Activated B cell treated with CpG ODN at 0.5 μM for 24 hours (primary cell): ENCODE measurements around the gene ZNF234. TPM values are rescaled to one million over a fixed set of nuclear protein-coding genes. Genes with fewer than 3 reads are reported as not detected.

Source experiments
- ATAC-seq: fragments of 200-7000 bp; cut with Tn5 transposase; one replicate; pipeline ENCODE4 v1.10.0; 2021; ENCODE audit warnings: low read depth, mild to moderate bottlenecking, moderate library complexity
- CTCF ChIA-PET: fragments of 350-600 bp; sonication (Branson Sonifier 250); formaldehyde crosslinking; loops from one replicate; lab custom pipeline; 2021; ENCODE audit warnings: antibody characterized with exemption; lab: Charles Lee
- POLR2A ChIA-PET: fragments of 350-600 bp; sonication (Branson Sonifier 250); formaldehyde crosslinking; loops from one replicate; lab custom pipeline; 2021; ENCODE audit warnings: antibody characterized with exemption; lab: Charles Lee
- DNase-seq: peaks from one replicate; pipeline ENCODE4 v3.0.0; 2022
- H3K27ac Mint-ChIP-seq: one replicate; pipeline ENCODE4 v1.8.0; 2020; ENCODE audit warnings: mixed read lengths
- H3K27me3 Mint-ChIP-seq: one replicate; pipeline ENCODE4 v1.8.0; 2021; ENCODE audit warnings: mixed read lengths
- H3K36me3 Mint-ChIP-seq: one replicate; pipeline ENCODE4 v1.8.0; 2021; ENCODE audit warnings: low read depth, mixed read lengths
- H3K4me1 Mint-ChIP-seq: one replicate; pipeline ENCODE4 v1.8.0; 2021; ENCODE audit warnings: mixed read lengths
- H3K4me3 Mint-ChIP-seq: one replicate; pipeline ENCODE4 v1.8.0; 2020; ENCODE audit warnings: mild to moderate bottlenecking, mixed read lengths
- H3K9me3 Mint-ChIP-seq: one replicate; pipeline ENCODE4 v1.8.0; 2020; ENCODE audit warnings: mixed read lengths
- intact Hi-C: fragments of 100-400 bp; cut with micrococcal nuclease; formaldehyde crosslinking; loops from one replicate; pipeline ENCODE4 v1.15.1; 2024
- total RNA-seq: library from RNA; stranded (reverse); gene quantifications from 2 replicates; pipeline ENCODE4 v1.2.3, GENCODE V29; 2022
- TF ChIP-seq, protein P1 (sequence below): fragments of 200-600 bp; IDR thresholded peaks from one replicate; pipeline ENCODE4 v1.8.0; 2022; ENCODE audit warnings: antibody characterized with exemption, mild to moderate bottlenecking

ZNF234 gene
- total RNA-seq, 1 donor from 2014 or later = 18.8 TPM

DNA sequence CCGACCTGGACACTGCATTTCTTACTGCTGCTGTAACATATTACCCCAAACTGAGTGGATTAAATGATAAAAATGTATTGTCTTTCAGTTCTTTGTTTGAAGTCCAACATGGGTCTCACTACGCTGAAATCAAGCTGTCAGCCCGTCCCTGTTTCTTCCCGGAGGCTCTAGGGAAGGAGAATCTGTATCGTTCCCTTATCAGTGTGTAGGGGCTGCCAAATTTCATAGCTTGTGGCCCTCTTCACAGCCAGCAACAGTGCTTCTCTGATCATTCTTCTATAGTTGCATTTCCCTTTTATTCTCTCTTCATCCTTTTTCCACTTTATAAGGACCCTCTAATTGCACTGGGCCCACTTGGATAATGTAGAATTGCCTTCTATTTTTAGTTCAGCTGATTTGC lies 10.1 kb downstream of the ZNF234 start:
- ChIA-PET POLR2A (interaction anchor here (0.6 kb wide), 2 partner anchors 8 to 436 kb away, joined by 3 to 5 read pairs; no protein-coding TSS in a partner anchor), CTCF (no interaction called here)
- peaks cover 23% of the 10 kb centered on the region for H3K9me3 Mint-ChIP-seq
- no peak overlapping the region for H3K27ac Mint-ChIP-seq
- H3K36me3 Mint-ChIP-seq = peaks cover 90% of the 10 kb centered on the region
- intact Hi-C loops = no loop called here
- no peaks in the 10 kb centered on the region for H3K27me3 Mint-ChIP-seq
- DNase-seq (no peak), ATAC-seq (no peak)
- H3K4me1 Mint-ChIP-seq = no peaks in the 10 kb centered on the region
- no peak overlapping the region for H3K4me3 Mint-ChIP-seq
- TF ChIP-seq, protein P1, sequence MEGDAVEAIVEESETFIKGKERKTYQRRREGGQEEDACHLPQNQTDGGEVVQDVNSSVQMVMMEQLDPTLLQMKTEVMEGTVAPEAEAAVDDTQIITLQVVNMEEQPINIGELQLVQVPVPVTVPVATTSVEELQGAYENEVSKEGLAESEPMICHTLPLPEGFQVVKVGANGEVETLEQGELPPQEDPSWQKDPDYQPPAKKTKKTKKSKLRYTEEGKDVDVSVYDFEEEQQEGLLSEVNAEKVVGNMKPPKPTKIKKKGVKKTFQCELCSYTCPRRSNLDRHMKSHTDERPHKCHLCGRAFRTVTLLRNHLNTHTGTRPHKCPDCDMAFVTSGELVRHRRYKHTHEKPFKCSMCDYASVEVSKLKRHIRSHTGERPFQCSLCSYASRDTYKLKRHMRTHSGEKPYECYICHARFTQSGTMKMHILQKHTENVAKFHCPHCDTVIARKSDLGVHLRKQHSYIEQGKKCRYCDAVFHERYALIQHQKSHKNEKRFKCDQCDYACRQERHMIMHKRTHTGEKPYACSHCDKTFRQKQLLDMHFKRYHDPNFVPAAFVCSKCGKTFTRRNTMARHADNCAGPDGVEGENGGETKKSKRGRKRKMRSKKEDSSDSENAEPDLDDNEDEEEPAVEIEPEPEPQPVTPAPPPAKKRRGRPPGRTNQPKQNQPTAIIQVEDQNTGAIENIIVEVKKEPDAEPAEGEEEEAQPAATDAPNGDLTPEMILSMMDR = no peak

DNA sequence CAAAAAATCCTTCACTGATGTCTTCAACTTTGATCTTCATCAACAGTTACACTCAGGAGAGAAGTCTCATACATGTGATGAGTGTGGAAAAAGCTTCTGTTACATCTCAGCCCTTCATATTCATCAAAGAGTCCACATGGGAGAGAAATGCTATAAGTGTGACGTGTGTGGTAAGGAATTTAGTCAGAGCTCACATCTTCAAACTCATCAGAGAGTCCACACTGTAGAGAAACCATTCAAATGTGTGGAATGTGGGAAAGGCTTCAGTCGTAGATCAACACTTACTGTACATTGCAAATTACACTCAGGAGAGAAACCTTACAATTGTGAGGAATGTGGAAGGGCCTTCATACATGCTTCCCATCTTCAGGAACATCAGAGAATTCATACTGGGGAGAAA lies 15.1 kb downstream of the ZNF234 start:
- Mint-ChIP-seq H3K27me3 (no peaks in the 10 kb centered on the region), H3K36me3 (peaks cover 63% of the 10 kb centered on the region), H3K9me3 (peaks cover 41% of the 10 kb centered on the region), H3K27ac (no peak overlapping the region), H3K4me3 (no peak overlapping the region), H3K4me1 (no peaks in the 10 kb centered on the region)
- intact Hi-C loops = no loop called here
- ChIA-PET POLR2A (no interaction called here), CTCF (no interaction called here)
- TF ChIP-seq, protein P1 = no peak
- no peak for DNase-seq
- ATAC-seq = no peak

DNA sequence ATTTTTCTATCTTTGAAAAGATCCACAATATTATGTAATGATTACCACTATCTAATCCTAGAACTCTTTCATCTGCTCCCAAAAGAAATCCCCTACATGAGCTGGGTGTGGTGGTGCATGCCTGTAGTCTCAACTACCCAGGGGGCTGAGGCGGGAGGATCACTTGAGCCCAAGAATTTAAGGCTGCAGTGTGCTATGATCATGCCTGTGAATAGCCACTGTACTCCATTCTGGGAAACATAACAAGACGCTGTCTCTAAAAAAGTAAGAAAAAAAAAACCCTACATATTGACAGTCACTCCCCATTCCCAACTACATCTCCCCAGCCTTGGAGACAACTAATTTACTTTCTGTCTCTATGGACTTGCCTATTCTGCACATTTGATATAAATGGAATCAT lies 22.4 kb downstream of the ZNF234 start:
- H3K9me3 Mint-ChIP-seq = peaks cover 32% of the 10 kb centered on the region
- peaks cover 40% of the 10 kb centered on the region for H3K36me3 Mint-ChIP-seq
- H3K27ac Mint-ChIP-seq = no peak overlapping the region
- intact Hi-C loops = loop anchor here (1.0 to 2.0 kb wide), 4 partner anchors 69 to 285 kb away; partner anchors contain the start of genes ZNF224, ZNF229, ZNF230 and ZNF235
- TF ChIP-seq, protein P1 = no peak
- no peak overlapping the region for H3K4me3 Mint-ChIP-seq
- CTCF ChIA-PET = no interaction called here
- ATAC-seq (no peak), DNase-seq (no peak)
- peaks cover 31% of the 10 kb centered on the region for H3K4me1 Mint-ChIP-seq
- H3K27me3 Mint-ChIP-seq = no peaks in the 10 kb centered on the region
- POLR2A ChIA-PET = interaction anchor here (1.6 to 3.4 kb wide), 4 partner anchors 43 to 337 kb away, joined by 8 to 32 read pairs (median 9); partner anchors contain the start of genes ZNF180, ZNF225 and ZNF45

DNA sequence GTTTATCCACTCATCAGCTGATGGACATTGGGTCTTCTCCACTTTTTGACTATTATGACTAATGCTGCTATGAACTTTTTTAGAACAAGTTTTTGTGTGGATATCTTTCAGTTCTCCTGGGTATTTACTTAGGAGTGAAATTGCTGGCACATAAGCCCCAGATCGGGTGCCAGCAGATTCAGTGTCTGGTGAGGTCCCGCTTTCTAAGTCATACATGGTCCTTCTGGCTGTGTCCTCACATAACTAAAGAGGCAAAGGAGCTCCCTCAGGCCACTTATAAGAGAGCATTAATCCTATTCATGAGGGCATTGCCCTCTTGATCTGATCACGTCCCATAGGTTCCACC lies 22.9 kb downstream of the ZNF234 start:
- peaks cover 29% of the 10 kb centered on the region for H3K9me3 Mint-ChIP-seq
- no peak for ATAC-seq

More for the DNA sequence above, 22.9 kb downstream of the ZNF234 start:
- TF ChIP-seq, protein P1 = no peak
- Mint-ChIP-seq H3K4me3 (peak overlapping the region; percentile 99), H3K27me3 (no peaks in the 10 kb centered on the region), H3K36me3 (peaks cover 43% of the 10 kb centered on the region), H3K4me1 (peaks cover 31% of the 10 kb centered on the region), H3K27ac (peak overlapping the region; percentile 97)
- intact Hi-C loops = loop anchor here (1.0 to 2.0 kb wide), 4 partner anchors 70 to 284 kb away; partner anchors contain the start of genes ZNF224, ZNF229, ZNF230 and ZNF235
- ChIA-PET CTCF (no interaction called here), POLR2A (interaction anchor here (0.5 to 3.4 kb wide), 13 partner anchors 22 to 790 kb away, joined by 3 to 32 read pairs (median 9); partner anchors contain the start of genes CLPTM1, ZNF180, ZNF224 and ZNF225)
- DNase-seq = no peak
